ENCODE results near the gene ZNF574.

- TF ChIP-seq ELF1 (IDR thresholded peaks at IDR 0.05; ENCODE audit: borderline replicate concordance, low read depth) (no peak), POLR2A (IDR thresholded peaks at IDR 0.05; ENCODE audit: borderline replicate concordance, extremely low read depth, insufficient read depth, insufficient read length) (no peak), FOSL1 (IDR thresholded peaks at IDR 0.05; ENCODE audit: low read depth) (no peak), CTCF (IDR thresholded peaks at IDR 0.05 in 2 of 3, conservative IDR thresholded peaks at IDR 0.05 in 1 of 3; ENCODE audit: borderline replicate concordance in 1 of 3, insufficient read depth in 1 of 3, low read depth in 2 of 3, low read length in 2 of 3) (no peak), TCF7L2 (IDR thresholded peaks at IDR 0.05; ENCODE audit: borderline replicate concordance, extremely low read depth, insufficient read depth, insufficient read length) (no peak), POLR2AphosphoS5 (IDR thresholded peaks at IDR 0.05; ENCODE audit: low read depth, low read length) (no peak), ZBTB33 (IDR thresholded peaks at IDR 0.05; ENCODE audit: extremely low read depth, insufficient replicate concordance, low read length) (no peak), EZH2phosphoT487 (IDR thresholded peaks at IDR 0.05; ENCODE audit: borderline replicate concordance) (no peak), JUND (IDR thresholded peaks at IDR 0.05) (no peak), ZNF274 (IDR thresholded peaks at IDR 0.05; ENCODE audit: low read depth, low read length) (no peak), CEBPB (IDR thresholded peaks at IDR 0.05; ENCODE audit: low read depth) (no peak)
Observed at GRCh38 chr19:42114412-42114811, 38.4 kb downstream of the ZNF574 start.

Data from HCT116 (cell line).